OCI-LY1 (cell line): ENCODE results near the gene DDR1.
A peak's percentile ranks its signal among the peaks of the same experiment; 100 is the strongest.

Experiments used
- H2AFZ ChIP-seq: fragments of 200-600 bp; sonication (generic), shearing (Covaris generic); 2 replicates; pipeline ENCODE4 v1.6.0; 2014; ENCODE audit warnings: antibody characterized with exemption, mild to moderate bottlenecking, low read length
- H3F3A ChIP-seq: fragments of 200-600 bp; sonication (generic), shearing (Covaris generic); 2 replicates; pipeline ENCODE4 v1.6.0; 2014; ENCODE audit warnings: mild to moderate bottlenecking, antibody characterized with exemption, low read length, moderate library complexity; ENCODE audit not compliant: insufficient read depth
- H3K27ac ChIP-seq: fragments of 200-600 bp; sonication (generic); 2 replicates; pipeline ENCODE4 v1.5.1; 2014; ENCODE audit warnings: low read length, mixed run types, mild to moderate bottlenecking, low read depth; ENCODE audit not compliant: poor library complexity, severe bottlenecking
- H3K27me3 ChIP-seq: fragments of 200-600 bp; sonication (generic); 2 replicates; pipeline ENCODE4 v1.6.0; 2014; ENCODE audit warnings: antibody characterized with exemption, mild to moderate bottlenecking, low read length, moderate library complexity; ENCODE audit not compliant: insufficient read depth
- H3K36me3 ChIP-seq: fragments of 200-600 bp; sonication (generic); 2 replicates; pipeline ENCODE4 v1.6.1; 2014; ENCODE audit warnings: mild to moderate bottlenecking, antibody characterized with exemption, low read length, moderate library complexity, mixed read lengths; ENCODE audit not compliant: insufficient read depth
- H3K4me1 ChIP-seq: fragments of 200-600 bp; sonication (generic); 2 replicates; pipeline ENCODE4 v1.5.1; 2014; ENCODE audit warnings: mild to moderate bottlenecking, low read length, moderate library complexity; ENCODE audit not compliant: insufficient read depth, severe bottlenecking
- H3K4me2 ChIP-seq: fragments of 200-600 bp; sonication (generic), shearing (Covaris generic); 2 replicates; pipeline ENCODE4 v1.6.1; 2014; ENCODE audit warnings: low read length
- H3K4me3 ChIP-seq: fragments of 200-600 bp; sonication (generic); 2 replicates; pipeline ENCODE4 v1.5.1; 2014; ENCODE audit warnings: low read length, low read depth, mild to moderate bottlenecking, mixed read lengths; ENCODE audit not compliant: poor library complexity, severe bottlenecking
- H3K79me2 ChIP-seq: fragments of 200-600 bp; shearing (Covaris generic); 2 replicates; pipeline ENCODE4 v1.6.1; 2016; ENCODE audit warnings: mixed run types, low read length, mixed read lengths; ENCODE audit not compliant: insufficient read depth
- H3K9ac ChIP-seq: fragments of 200-600 bp; sonication (generic), shearing (Covaris generic); 2 replicates; pipeline ENCODE4 v1.6.1; 2014; ENCODE audit warnings: mild to moderate bottlenecking, low read length, mixed read lengths
- H3K9me2 ChIP-seq: fragments of 200-600 bp; sonication (generic), shearing (Covaris generic); 2 replicates; pipeline ENCODE4 v1.6.1; 2014; ENCODE audit warnings: low read depth, mild to moderate bottlenecking, low read length, mixed read lengths
- H3K9me3 ChIP-seq: fragments of 200-600 bp; shearing (Covaris generic); 2 replicates; pipeline ENCODE4 v1.6.1; 2014; ENCODE audit warnings: low read length, mixed read lengths
- H4K20me1 ChIP-seq: fragments of 200-600 bp; sonication (generic), shearing (Covaris generic); 2 replicates; pipeline ENCODE4 v1.6.0; 2016; ENCODE audit warnings: mild to moderate bottlenecking, low read length; ENCODE audit not compliant: insufficient read depth
- CTCF ChIP-seq: fragments of 200-600 bp; sonication (generic), shearing (Covaris generic); IDR thresholded peaks from 2 replicates; pipeline ENCODE4 v1.5.1; 2017; ENCODE audit warnings: mild to moderate bottlenecking, antibody characterized with exemption, low read length, moderate library complexity, mixed read lengths
- EZH2 ChIP-seq: fragments of 200-600 bp; sonication (generic), shearing (Covaris generic); IDR thresholded peaks from 2 replicates; pipeline ENCODE4 v1.8.0; 2017; ENCODE audit warnings: borderline replicate concordance, mixed run types, mild to moderate bottlenecking, antibody characterized with exemption, low read length, moderate library complexity, mixed read lengths

The DDR1 gene

GRCh38 chr6:30883685-30884520, at the start of gene DDR1:
TSS of gene DDR1 (plus strand) at chr6:30884519. CDS start at chr6:30888730, 4,211 bp downstream.
- H4K20me1 ChIP-seq = no peaks in the 10 kb centered on the region
- TF ChIP-seq EZH2 (no peak), CTCF (no peak)
- H3K4me2 ChIP-seq = peak within 1 kb of the TSS; percentile 67
- H3K9me2 ChIP-seq = no peaks in the 10 kb centered on the region
- H3K4me3 ChIP-seq = peak within 1 kb of the TSS; percentile 63
- no peaks in the 10 kb centered on the region for H3K9me3 ChIP-seq
- H2AFZ ChIP-seq = no peak within 1 kb of the TSS
- peaks cover 42% of the 10 kb centered on the region for H3K4me1 ChIP-seq
- H3K79me2 ChIP-seq = no peaks in the 10 kb centered on the region
- peak within 1 kb of the TSS; percentile 59 for H3K9ac ChIP-seq
- H3K27ac ChIP-seq = peak within 1 kb of the TSS; percentile 85
- H3K36me3 ChIP-seq = no peaks in the 10 kb centered on the region
- H3K27me3 ChIP-seq = no peaks in the 10 kb centered on the region
- no peaks in the 10 kb centered on the region for H3F3A ChIP-seq

- Histone ChIP-seq H3K27ac (peak overlapping the region; percentile 21), H4K20me1 (no peaks in the 10 kb centered on the region), H3K36me3 (no peaks in the 10 kb centered on the region), H3K4me3 (no peak overlapping the region), H3K9me2 (no peaks in the 10 kb centered on the region), H3K79me2 (no peaks in the 10 kb centered on the region), H2AFZ (no peak overlapping the region), H3F3A (no peaks in the 10 kb centered on the region), H3K4me1 (peaks cover 6% of the 10 kb centered on the region), H3K27me3 (0 out of 2 replicates have a peak, but pooled peaks cover 3% of the 10 kb centered on the region), H3K4me2 (no peak overlapping the region; the same call in 1 of the 2 replicates), H3K9me3 (no peaks in the 10 kb centered on the region), H3K9ac (no peak overlapping the region)
- TF ChIP-seq CTCF (no peak), EZH2 (no peak)
Measured at GRCh38 chr6:30834646-30835045, 49.7 kb upstream of the DDR1 start.

- H3K27me3 ChIP-seq = 0 out of 2 replicates have a peak, but pooled peaks cover 3% of the 10 kb centered on the region
- no peaks in the 10 kb centered on the region for H4K20me1 ChIP-seq
- H3K36me3 ChIP-seq = no peaks in the 10 kb centered on the region
- no peak overlapping the region for H3K4me2 ChIP-seq
- H3K9me3 ChIP-seq = no peaks in the 10 kb centered on the region
- peaks cover 6% of the 10 kb centered on the region for H3K4me1 ChIP-seq
- no peaks in the 10 kb centered on the region for H3F3A ChIP-seq
- TF ChIP-seq EZH2 (no peak), CTCF (no peak)
- no peak overlapping the region for H2AFZ ChIP-seq
- no peak overlapping the region for H3K4me3 ChIP-seq
- no peaks in the 10 kb centered on the region for H3K79me2 ChIP-seq
- H3K9me2 ChIP-seq = no peaks in the 10 kb centered on the region
- H3K9ac ChIP-seq = no peak overlapping the region
- no peak overlapping the region for H3K27ac ChIP-seq
Measured at GRCh38 chr6:30835576-30835975, 48.7 kb upstream of the DDR1 start.
